ENCODE measurements around the gene SHISA4.

Gene SHISA4

GRCh38 chr1:201841265-201841912 is 47.3 kb upstream of the SHISA4 start:
- ATAC-seq (ENCODE audit: insufficient read depth, low read depth) (no peak), DNase-seq (no peak)
- Histone ChIP-seq H3K4me3 (ENCODE audit: low read depth in 1 of 2, low read length in 2 of 2) (no peak overlapping the region), H3K79me2 (ENCODE audit: insufficient read depth, low read length) (peaks cover 99% of the 10 kb centered on the region), H3K9ac (ENCODE audit: low read depth, low read length) (no peak overlapping the region), H3K36me3 (ENCODE audit: insufficient read depth, low read length) (peaks cover 32% of the 10 kb centered on the region), H3K9me3 (ENCODE audit: insufficient read depth, low read length, severe bottlenecking) (no peaks in the 10 kb centered on the region), H2AFZ (ENCODE audit: low read depth, low read length) (no peak overlapping the region), H3K4me1 (ENCODE audit: insufficient read depth, low read length) (no peaks in the 10 kb centered on the region; the same call in 1 of the 2 replicates), H3K27ac (ENCODE audit: low read length) (no peak overlapping the region), H3K27me3 (ENCODE audit: insufficient read depth, low read length, poor library complexity) (no peaks in the 10 kb centered on the region), H4K20me1 (ENCODE audit: insufficient read depth, low read length) (peaks cover 79% of the 10 kb centered on the region), H3K4me2 (ENCODE audit: insufficient read depth, low read length) (no peak overlapping the region)
- TF ChIP-seq CTCF (IDR thresholded peaks at IDR 0.05; ENCODE audit: borderline replicate concordance, extremely low read depth, low read length, poor library complexity, severe bottlenecking) = no peak
- no peak for TF ChIP-seq EZH2 (IDR thresholded peaks at IDR 0.05; ENCODE audit: borderline replicate concordance, low read depth, low read length, severe bottlenecking)

- Histone ChIP-seq H4K20me1 (ENCODE audit: insufficient read depth, low read length) (peaks cover 78% of the 10 kb centered on the region), H3K4me3 (ENCODE audit: low read depth in 1 of 2, low read length in 2 of 2) (no peak overlapping the region), H3K36me3 (ENCODE audit: insufficient read depth, low read length) (peaks cover 33% of the 10 kb centered on the region)
Measured at GRCh38 chr1:201842472-201843027, 46.1 kb upstream of the SHISA4 start.

GRCh38 chr1:201845331-201846083 is 43.2 kb upstream of the SHISA4 start:
- no peak overlapping the region for H3K9ac ChIP-seq (ENCODE audit: low read depth, low read length)
- no peak overlapping the region for H3K4me3 ChIP-seq (ENCODE audit: low read depth in 1 of 2, low read length in 2 of 2)
- peaks cover 48% of the 10 kb centered on the region for H3K36me3 ChIP-seq (ENCODE audit: insufficient read depth, low read length)
- no peaks in the 10 kb centered on the region for H3K27me3 ChIP-seq (ENCODE audit: insufficient read depth, low read length, poor library complexity)
- 0 out of 3 replicates have a peak, but pooled peaks have one; percentile 27 for ATAC-seq (ENCODE audit: insufficient read depth, low read depth)
- no peak overlapping the region for H3K27ac ChIP-seq (ENCODE audit: low read length)
- H2AFZ ChIP-seq (ENCODE audit: low read depth, low read length) = no peak overlapping the region
- no peaks in the 10 kb centered on the region for H3K9me3 ChIP-seq (ENCODE audit: insufficient read depth, low read length, severe bottlenecking)
- peaks cover 81% of the 10 kb centered on the region for H3K79me2 ChIP-seq (ENCODE audit: insufficient read depth, low read length)
- no peaks in the 10 kb centered on the region for H3K4me1 ChIP-seq (ENCODE audit: insufficient read depth, low read length)
- peaks cover 63% of the 10 kb centered on the region for H4K20me1 ChIP-seq (ENCODE audit: insufficient read depth, low read length)
- DNase-seq = no peak
- H3K4me2 ChIP-seq (ENCODE audit: insufficient read depth, low read length) = no peak overlapping the region
- TF ChIP-seq CTCF (IDR thresholded peaks at IDR 0.05; ENCODE audit: borderline replicate concordance, extremely low read depth, low read length, poor library complexity, severe bottlenecking) = no peak
- TF ChIP-seq EZH2 (IDR thresholded peaks at IDR 0.05; ENCODE audit: borderline replicate concordance, low read depth, low read length, severe bottlenecking) = no peak

More at GRCh38 chr1:201842472-201843027, 46.1 kb upstream of the SHISA4 start:
- TF ChIP-seq EZH2 (IDR thresholded peaks at IDR 0.05; ENCODE audit: borderline replicate concordance, low read depth, low read length, severe bottlenecking) (no peak), CTCF (IDR thresholded peaks at IDR 0.05; ENCODE audit: borderline replicate concordance, extremely low read depth, low read length, poor library complexity, severe bottlenecking) (no peak)
- H2AFZ ChIP-seq (ENCODE audit: low read depth, low read length) = no peak overlapping the region
- no peak for DNase-seq
- H3K4me2 ChIP-seq (ENCODE audit: insufficient read depth, low read length) = no peak overlapping the region
- no peak for ATAC-seq (ENCODE audit: insufficient read depth, low read depth)
- no peak overlapping the region for H3K9ac ChIP-seq (ENCODE audit: low read depth, low read length)
- peaks cover 99% of the 10 kb centered on the region for H3K79me2 ChIP-seq (ENCODE audit: insufficient read depth, low read length)
- no peaks in the 10 kb centered on the region for H3K4me1 ChIP-seq (ENCODE audit: insufficient read depth, low read length)
- no peaks in the 10 kb centered on the region for H3K9me3 ChIP-seq (ENCODE audit: insufficient read depth, low read length, severe bottlenecking)
- no peak overlapping the region for H3K27ac ChIP-seq (ENCODE audit: low read length)
- H3K27me3 ChIP-seq (ENCODE audit: insufficient read depth, low read length, poor library complexity) = no peaks in the 10 kb centered on the region

Data from DND-41 (cell line).